ENCODE results near the gene NUDT21. TPM values are rescaled to one million over a fixed set of nuclear protein-coding genes. Genes with fewer than 3 reads are reported as not detected.

NUDT21 gene
- total and polyA plus RNA-seq, 5 donors = 23.0 to 80.7 (median 73.5) TPM

- H3K27ac ChIP-seq (ENCODE audit: low read length) = peak overlapping the region; percentile 87
- DNase-seq = peak; percentile 39 to 82 (median 71)
- H3K4me3 ChIP-seq (ENCODE audit: low read length) = peak overlapping the region; percentile 95
- H3K27me3 ChIP-seq (ENCODE audit: control insufficient read depth, insufficient read depth) = no peaks in the 10 kb centered on the region
- under 1% methylated on average over 79 of the region's 79 CpGs for WGBS
- ATAC-seq = peak; percentile 49 to 61
- intact Hi-C loops (cut with DNase I) = no loop called here
- peaks cover 3% of the 10 kb centered on the region for H3K4me1 ChIP-seq (ENCODE audit: control insufficient read depth, insufficient read depth, low read length)
- H3K9me3 ChIP-seq (ENCODE audit: control insufficient read depth, low read length) = no peaks in the 10 kb centered on the region
These were observed 26.2 kb downstream of the NUDT21 start for GRCh38 chr16:56424791-56425438.

GRCh38 chr16:56424404-56424764 is 26.7 kb downstream of the NUDT21 start:
- 1% methylated on average over 16 of the region's 16 CpGs for WGBS
- H3K9me3 ChIP-seq (ENCODE audit: control insufficient read depth, low read length) = no peaks in the 10 kb centered on the region
- no peaks in the 10 kb centered on the region for H3K27me3 ChIP-seq (ENCODE audit: control insufficient read depth, insufficient read depth)
- peak overlapping the region; percentile 95 for H3K4me3 ChIP-seq (ENCODE audit: low read length)
- no peak for ATAC-seq
- peaks cover 3% of the 10 kb centered on the region for H3K4me1 ChIP-seq (ENCODE audit: control insufficient read depth, insufficient read depth, low read length)
- no peak for DNase-seq
- intact Hi-C loops (cut with DNase I) = no loop called here
- no peak overlapping the region for H3K27ac ChIP-seq (ENCODE audit: low read length)

- ATAC-seq = no peak
These were observed 27.3 kb downstream of the NUDT21 start for GRCh38 chr16:56423584-56424403.

GRCh38 chr16:56422896-56423441 is 28.2 kb downstream of the NUDT21 start:
- no peak overlapping the region for H3K27ac ChIP-seq (ENCODE audit: low read length)
- DNase-seq (no peak), ATAC-seq (no peak)
- H3K4me1 ChIP-seq (ENCODE audit: control insufficient read depth, insufficient read depth, low read length) = peaks cover 3% of the 10 kb centered on the region
- intact Hi-C loops (cut with DNase I) = no loop called here
- 69% methylated on average over 4 of the region's 4 CpGs for WGBS
- H3K27me3 ChIP-seq (ENCODE audit: control insufficient read depth, insufficient read depth) = no peaks in the 10 kb centered on the region
- no peaks in the 10 kb centered on the region for H3K9me3 ChIP-seq (ENCODE audit: control insufficient read depth, low read length)
- H3K4me3 ChIP-seq (ENCODE audit: low read length) = no peak overlapping the region

More at GRCh38 chr16:56423584-56424403, 27.3 kb downstream of the NUDT21 start:
- no peak overlapping the region for H3K27ac ChIP-seq (ENCODE audit: low read length)
- no peak for DNase-seq
- WGBS = 25% methylated on average over 7 of the region's 7 CpGs
- H3K4me3 ChIP-seq (ENCODE audit: low read length) = peak overlapping the region; percentile 95
- H3K9me3 ChIP-seq (ENCODE audit: control insufficient read depth, low read length) = no peaks in the 10 kb centered on the region
- H3K4me1 ChIP-seq (ENCODE audit: control insufficient read depth, insufficient read depth, low read length) = peaks cover 3% of the 10 kb centered on the region
- no peaks in the 10 kb centered on the region for H3K27me3 ChIP-seq (ENCODE audit: control insufficient read depth, insufficient read depth)
- intact Hi-C loops (cut with DNase I) = no loop called here

- intact Hi-C loops (cut with DNase I) = no loop called here
These were observed 29.0 kb downstream of the NUDT21 start for GRCh38 chr16:56421976-56422669.

GRCh38 chr16:56421313-56421712 is 29.8 kb downstream of the NUDT21 start:
- H3K9me3 ChIP-seq (ENCODE audit: control insufficient read depth, low read length) = no peaks in the 10 kb centered on the region
- H3K4me1 ChIP-seq (ENCODE audit: control insufficient read depth, insufficient read depth, low read length) = peaks cover 3% of the 10 kb centered on the region
- H3K4me3 ChIP-seq (ENCODE audit: low read length) = no peak overlapping the region
- DNase-seq = no peak
- H3K27me3 ChIP-seq (ENCODE audit: control insufficient read depth, insufficient read depth) = no peaks in the 10 kb centered on the region
- 86% methylated on average over 2 of the region's 2 CpGs for WGBS
- H3K27ac ChIP-seq (ENCODE audit: low read length) = no peak overlapping the region
- intact Hi-C loops (cut with DNase I) = no loop called here
- no peak for ATAC-seq

More at GRCh38 chr16:56421976-56422669, 29.0 kb downstream of the NUDT21 start:
- H3K4me1 ChIP-seq (ENCODE audit: control insufficient read depth, insufficient read depth, low read length) = peaks cover 3% of the 10 kb centered on the region
- no peak overlapping the region for H3K4me3 ChIP-seq (ENCODE audit: low read length)
- no peak for ATAC-seq
- 88% methylated on average over 5 of the region's 5 CpGs for WGBS
- no peaks in the 10 kb centered on the region for H3K9me3 ChIP-seq (ENCODE audit: control insufficient read depth, low read length)
- H3K27me3 ChIP-seq (ENCODE audit: control insufficient read depth, insufficient read depth) = no peaks in the 10 kb centered on the region
- no peak for DNase-seq
- H3K27ac ChIP-seq (ENCODE audit: low read length) = no peak overlapping the region

- Histone ChIP-seq H3K27ac (ENCODE audit: low read length) (no peak overlapping the region), H3K27me3 (ENCODE audit: control insufficient read depth, insufficient read depth) (no peaks in the 10 kb centered on the region), H3K4me1 (ENCODE audit: control insufficient read depth, insufficient read depth, low read length) (peaks cover 3% of the 10 kb centered on the region), H3K9me3 (ENCODE audit: control insufficient read depth, low read length) (no peaks in the 10 kb centered on the region), H3K4me3 (ENCODE audit: low read length) (no peak overlapping the region)
- intact Hi-C loops (cut with DNase I) = no loop called here
- ATAC-seq (no peak), DNase-seq (no peak)
These were observed 30.5 kb downstream of the NUDT21 start for GRCh38 chr16:56420613-56421012.

GRCh38 chr16:56419740-56420548 is 31.2 kb downstream of the NUDT21 start:
- no peak overlapping the region for H3K4me3 ChIP-seq (ENCODE audit: low read length)
- peaks cover 3% of the 10 kb centered on the region for H3K4me1 ChIP-seq (ENCODE audit: control insufficient read depth, insufficient read depth, low read length)
- WGBS = 92% methylated on average over 8 of the region's 8 CpGs
- H3K27ac ChIP-seq (ENCODE audit: low read length) = no peak overlapping the region
- intact Hi-C loops (cut with DNase I) = no loop called here
- no peaks in the 10 kb centered on the region for H3K27me3 ChIP-seq (ENCODE audit: control insufficient read depth, insufficient read depth)
- DNase-seq = no peak
- H3K9me3 ChIP-seq (ENCODE audit: control insufficient read depth, low read length) = no peaks in the 10 kb centered on the region
- ATAC-seq = no peak

- DNase-seq (no peak), ATAC-seq (no peak)
- intact Hi-C loops (cut with DNase I) = no loop called here
- Histone ChIP-seq H3K9me3 (ENCODE audit: control insufficient read depth, low read length) (no peaks in the 10 kb centered on the region), H3K4me3 (ENCODE audit: low read length) (no peak overlapping the region), H3K27ac (ENCODE audit: low read length) (no peak overlapping the region), H3K4me1 (ENCODE audit: control insufficient read depth, insufficient read depth, low read length) (no peaks in the 10 kb centered on the region), H3K27me3 (ENCODE audit: control insufficient read depth, insufficient read depth) (no peaks in the 10 kb centered on the region)
- 97% methylated on average over 4 of the region's 4 CpGs for WGBS
These were observed 34.0 kb downstream of the NUDT21 start for GRCh38 chr16:56417138-56417537.

- H3K4me1 ChIP-seq (ENCODE audit: control insufficient read depth, insufficient read depth, low read length) = no peaks in the 10 kb centered on the region
- no peak for ATAC-seq
- 81% methylated on average over 4 of the region's 4 CpGs for WGBS
- no peak overlapping the region for H3K27ac ChIP-seq (ENCODE audit: low read length)
- intact Hi-C loops (cut with DNase I) = no loop called here
- H3K27me3 ChIP-seq (ENCODE audit: control insufficient read depth, insufficient read depth) = no peaks in the 10 kb centered on the region
- no peaks in the 10 kb centered on the region for H3K9me3 ChIP-seq (ENCODE audit: control insufficient read depth, low read length)
- H3K4me3 ChIP-seq (ENCODE audit: low read length) = no peak overlapping the region
- no peak for DNase-seq
These were observed 35.3 kb downstream of the NUDT21 start for GRCh38 chr16:56415875-56416274.
